ENCODE data around the gene POU6F2.

Gene POU6F2

GRCh38 chr7:39405581-39405980 lies 427.9 kb downstream of the POU6F2 start:
- Histone ChIP-seq H3K4me1 (ENCODE audit: control insufficient read depth, low read length) (no peaks in the 10 kb centered on the region), H3K27me3 (ENCODE audit: control insufficient read depth, low read length) (peaks cover 16% of the 10 kb centered on the region; the same call in 1 of the 2 replicates), H4K20me1 (ENCODE audit: control insufficient read depth, insufficient read depth, low read depth, low read length) (no peaks in the 10 kb centered on the region), H3K4me2 (ENCODE audit: low read length) (no peak overlapping the region), H3K27ac (ENCODE audit: low read depth, low read length) (no peak overlapping the region), H3K4me3 (ENCODE audit: low read length) (no peak overlapping the region), H3K79me2 (ENCODE audit: control insufficient read depth, low read length) (no peaks in the 10 kb centered on the region), H3K36me3 (ENCODE audit: control insufficient read depth, low read length) (no peaks in the 10 kb centered on the region), H3K9me2 (replicated peaks; ENCODE audit: control insufficient read depth, low read length) (no peaks in the 10 kb centered on the region), H3F3A (ENCODE audit: control insufficient read depth, insufficient read depth) (no peaks in the 10 kb centered on the region), H3K9me3 (ENCODE audit: control insufficient read depth, insufficient read depth, low read length) (no peaks in the 10 kb centered on the region)
- TF ChIP-seq CTCF (IDR thresholded peaks at IDR 0.05; ENCODE audit: low read depth, low read length, poor library complexity, severe bottlenecking) (no peak), EZH2phosphoT487 (IDR thresholded peaks at IDR 0.05; ENCODE audit: borderline replicate concordance, low read length) (no peak)

GRCh38 chr7:39406467-39406866 lies 428.8 kb downstream of the POU6F2 start:
- Histone ChIP-seq H4K20me1 (ENCODE audit: control insufficient read depth, insufficient read depth, low read depth, low read length) (no peaks in the 10 kb centered on the region), H3K27me3 (ENCODE audit: control insufficient read depth, low read length) (peaks cover 12% of the 10 kb centered on the region; the same call in 1 of the 2 replicates), H3K9me3 (ENCODE audit: control insufficient read depth, insufficient read depth, low read length) (no peaks in the 10 kb centered on the region), H3K4me2 (ENCODE audit: low read length) (no peak overlapping the region), H3F3A (ENCODE audit: control insufficient read depth, insufficient read depth) (no peaks in the 10 kb centered on the region), H3K36me3 (ENCODE audit: control insufficient read depth, low read length) (no peaks in the 10 kb centered on the region), H3K4me1 (ENCODE audit: control insufficient read depth, low read length) (no peaks in the 10 kb centered on the region), H3K27ac (ENCODE audit: low read depth, low read length) (no peak overlapping the region), H3K4me3 (ENCODE audit: low read length) (no peak overlapping the region), H3K79me2 (ENCODE audit: control insufficient read depth, low read length) (no peaks in the 10 kb centered on the region), H3K9me2 (replicated peaks; ENCODE audit: control insufficient read depth, low read length) (no peaks in the 10 kb centered on the region)
- TF ChIP-seq CTCF (IDR thresholded peaks at IDR 0.05; ENCODE audit: low read depth, low read length, poor library complexity, severe bottlenecking) (no peak), EZH2phosphoT487 (IDR thresholded peaks at IDR 0.05; ENCODE audit: borderline replicate concordance, low read length) (no peak)

- H3K4me1 ChIP-seq (ENCODE audit: control insufficient read depth, low read length): no peaks in the 10 kb centered on the region
- no peaks in the 10 kb centered on the region for H3K36me3 ChIP-seq (ENCODE audit: control insufficient read depth, low read length)
- H4K20me1 ChIP-seq (ENCODE audit: control insufficient read depth, insufficient read depth, low read depth, low read length): no peaks in the 10 kb centered on the region
- no peaks in the 10 kb centered on the region for H3F3A ChIP-seq (ENCODE audit: control insufficient read depth, insufficient read depth)
- H3K27me3 ChIP-seq (ENCODE audit: control insufficient read depth, low read length): peaks cover 9% of the 10 kb centered on the region; the same call in 1 of the 2 replicates
- H3K9me3 ChIP-seq (ENCODE audit: control insufficient read depth, insufficient read depth, low read length): no peaks in the 10 kb centered on the region
- H3K9me2 ChIP-seq (replicated peaks; ENCODE audit: control insufficient read depth, low read length): no peaks in the 10 kb centered on the region
- no peak overlapping the region for H3K4me2 ChIP-seq (ENCODE audit: low read length)
- H3K79me2 ChIP-seq (ENCODE audit: control insufficient read depth, low read length): no peaks in the 10 kb centered on the region
- no peak for TF ChIP-seq EZH2phosphoT487 (IDR thresholded peaks at IDR 0.05; ENCODE audit: borderline replicate concordance, low read length)
- TF ChIP-seq CTCF (IDR thresholded peaks at IDR 0.05; ENCODE audit: low read depth, low read length, poor library complexity, severe bottlenecking): no peak
- H3K4me3 ChIP-seq (ENCODE audit: low read length): no peak overlapping the region
- no peak overlapping the region for H3K27ac ChIP-seq (ENCODE audit: low read depth, low read length)
Measured at GRCh38 chr7:39407137-39407536, 429.4 kb downstream of the POU6F2 start.

All from DOHH2 (cell line).